Neural cell (in vitro differentiated cells): Measurements from ENCODE around the gene SFRP5.

Experiments
- EP300 ChIP-seq: fragments of 450-650 bp; conservative IDR thresholded peaks from 2 replicates; pipeline ENCODE4 v1.6.1; 2014; ENCODE audit warnings: antibody characterized with exemption, mild to moderate bottlenecking, moderate library complexity; ENCODE audit not compliant: poor library complexity, severe bottlenecking
- EZH2 ChIP-seq: fragments of 200-600, 300-800 bp; shearing (Covaris generic), sonication (generic); IDR thresholded peaks from 2 replicates; pipeline ENCODE4 v1.6.1; 2014; ENCODE audit warnings: antibody characterized with exemption, low read length, borderline replicate concordance, mild to moderate bottlenecking; ENCODE audit not compliant: insufficient read depth, poor library complexity, severe bottlenecking
- POLR2AphosphoS5 ChIP-seq: IDR thresholded peaks from 2 replicates; pipeline ENCODE4 v1.6.1; 2012
- TF ChIP-seq, protein P1 (sequence below): fragments of 450-650 bp; IDR thresholded peaks from 2 replicates; pipeline ENCODE4 v1.5.1; 2014; ENCODE audit warnings: antibody characterized with exemption, mild to moderate bottlenecking, moderate library complexity; ENCODE audit not compliant: poor library complexity, severe bottlenecking

- TF ChIP-seq, protein P1, sequence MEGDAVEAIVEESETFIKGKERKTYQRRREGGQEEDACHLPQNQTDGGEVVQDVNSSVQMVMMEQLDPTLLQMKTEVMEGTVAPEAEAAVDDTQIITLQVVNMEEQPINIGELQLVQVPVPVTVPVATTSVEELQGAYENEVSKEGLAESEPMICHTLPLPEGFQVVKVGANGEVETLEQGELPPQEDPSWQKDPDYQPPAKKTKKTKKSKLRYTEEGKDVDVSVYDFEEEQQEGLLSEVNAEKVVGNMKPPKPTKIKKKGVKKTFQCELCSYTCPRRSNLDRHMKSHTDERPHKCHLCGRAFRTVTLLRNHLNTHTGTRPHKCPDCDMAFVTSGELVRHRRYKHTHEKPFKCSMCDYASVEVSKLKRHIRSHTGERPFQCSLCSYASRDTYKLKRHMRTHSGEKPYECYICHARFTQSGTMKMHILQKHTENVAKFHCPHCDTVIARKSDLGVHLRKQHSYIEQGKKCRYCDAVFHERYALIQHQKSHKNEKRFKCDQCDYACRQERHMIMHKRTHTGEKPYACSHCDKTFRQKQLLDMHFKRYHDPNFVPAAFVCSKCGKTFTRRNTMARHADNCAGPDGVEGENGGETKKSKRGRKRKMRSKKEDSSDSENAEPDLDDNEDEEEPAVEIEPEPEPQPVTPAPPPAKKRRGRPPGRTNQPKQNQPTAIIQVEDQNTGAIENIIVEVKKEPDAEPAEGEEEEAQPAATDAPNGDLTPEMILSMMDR, result no peak
- TF ChIP-seq POLR2AphosphoS5 (no peak), EZH2 (no peak), EP300 (no peak)
Measured at GRCh38 chr10:97812696-97813095, 40.9 kb upstream of the SFRP5 start.
